ENCODE data around the gene FAM76B. TPM values are rescaled to one million over a fixed set of nuclear protein-coding genes. Genes with fewer than 3 reads are reported as not detected.

FAM76B gene
- total and polyA plus RNA-seq, 2 of the 13 experiments (the other 11 are each of a cell fraction or from before 2014, with no cell fraction given): 20.2 to 24.2 TPM

DNA sequence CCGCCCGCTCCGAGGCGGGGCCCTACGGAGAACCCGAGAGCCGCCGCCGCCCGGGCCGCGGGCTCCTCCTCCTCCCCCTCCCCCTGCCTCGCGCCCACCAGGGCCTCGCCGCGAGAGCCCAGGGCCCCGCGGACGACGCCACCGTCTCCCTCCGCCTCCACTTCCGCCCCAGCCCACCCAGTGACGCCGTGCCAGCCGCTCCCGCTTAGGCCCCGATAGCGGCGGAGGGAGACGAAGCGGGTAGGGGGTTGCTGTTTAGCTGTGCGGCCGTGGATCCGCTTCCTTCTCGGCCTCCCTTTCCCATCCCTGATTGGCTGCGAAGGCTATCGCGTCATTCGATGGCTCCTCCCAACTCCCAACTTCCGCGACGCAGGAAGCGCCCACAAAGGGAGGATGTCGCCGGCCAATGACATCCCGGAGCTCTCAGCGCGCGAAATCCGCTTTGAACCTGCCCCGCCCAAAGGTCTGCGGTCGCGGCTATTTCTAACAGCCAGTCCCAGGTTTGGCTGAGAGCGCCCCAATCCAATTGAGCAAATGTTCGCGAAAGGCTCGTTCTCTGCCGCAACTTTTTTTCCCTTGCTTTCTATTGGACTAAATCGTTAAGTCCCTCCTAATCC is at the start of gene FAM76B (continued):
- TF ChIP-seq NR2C2 (CRISPR knock-in tag; IDR thresholded peaks at IDR 0.05; ENCODE audit: borderline replicate concordance): peak; percentile 83

DNA sequence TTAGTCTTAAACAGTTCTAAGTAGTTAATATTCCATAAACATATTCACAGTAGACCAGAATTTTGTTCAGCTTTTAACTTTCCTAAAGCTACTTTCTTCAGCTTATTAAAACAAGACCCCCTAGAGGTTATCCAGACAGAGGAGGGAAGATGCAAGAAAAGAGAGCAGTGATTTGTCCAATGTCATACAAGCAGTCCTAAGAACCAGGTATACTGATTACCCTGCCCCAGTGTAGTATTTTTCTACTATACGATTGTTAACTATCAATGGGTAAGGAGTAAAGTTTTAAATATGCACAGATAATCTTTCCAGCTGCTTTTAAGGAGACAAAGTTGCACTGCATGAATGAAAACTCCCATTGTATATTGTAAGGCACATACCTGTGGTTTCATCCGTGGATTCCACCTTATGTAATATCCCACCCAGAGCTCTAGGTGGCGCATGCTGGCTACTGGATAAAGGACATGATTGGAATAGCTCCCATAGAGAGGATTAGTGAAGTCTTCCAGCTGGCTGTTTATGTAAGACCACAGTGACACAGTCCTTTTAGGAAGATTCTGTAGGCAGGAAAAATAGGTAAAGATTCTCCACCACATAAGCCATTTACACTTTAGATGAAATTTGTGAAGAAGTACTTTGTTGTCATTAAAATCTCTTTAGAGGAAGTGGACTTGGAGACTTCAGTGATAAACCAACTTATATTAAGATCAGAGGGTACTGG is 46.3 kb upstream of the FAM76B start:
- no peaks in the 10 kb centered on the region for H4K20me1 ChIP-seq (ENCODE audit: insufficient read depth, low read length)
- DNase-seq (ENCODE audit: low spot score): peak; percentile 84
- ChIA-PET CTCF (ENCODE audit: low intra/inter-chr PET ratio, low total read pairs) (interaction anchor here (0.9 to 1.8 kb wide), 3 partner anchors 507 to 591 kb away, joined by 4 to 13 read pairs (median 8); partner anchors contain the start of gene MAML2), POLR2A (interaction anchor here (0.7 to 1.5 kb wide), 3 partner anchors 45 to 508 kb away, joined by 3 to 4 read pairs (median 3); partner anchors contain the start of genes CEP57 and FAM76B)
- no peak overlapping the region for H3K4me2 ChIP-seq (ENCODE audit: low read depth, low read length)
- in situ Hi-C loops (cut with HindIII; ENCODE audit: extremely low pct_ligation_motif_present, low pct_unique_long_range_greater_than_20kb) (loop anchor here (10.0 kb wide), 2 partner anchors 559 to 589 kb away; partner anchors contain the start of gene JRKL), intact Hi-C loops (cut with micrococcal nuclease; ENCODE audit: unreplicated experiment) (loop anchor here (1.0 to 10.0 kb wide), 5 partner anchors 133 to 590 kb away; partner anchors contain the start of gene MAML2)
- BruUV-seq (replicated peaks): no TSS peak
- 7% methylated on average over 3 of the region's 3 CpGs for WGBS (ENCODE audit: low lambda C conversion rate)
- H2AFZ ChIP-seq (ENCODE audit: low read length): no peak overlapping the region
- H3K9me3 ChIP-seq (ENCODE audit: low read length): no peaks in the 10 kb centered on the region
- peak; percentile 99 for ATAC-seq
- no peak overlapping the region for H3K27ac ChIP-seq (ENCODE audit: extremely low read length, insufficient read depth, low read length)
- H3K36me3 ChIP-seq (replicated peaks in 1 of 2; ENCODE audit: control insufficient read depth in 1 of 2, insufficient read depth in 2 of 2, low read length in 2 of 2): peaks cover 10 to 50% of the 10 kb centered on the region in 2 experiments
- H3K4me3 ChIP-seq (replicated peaks in 1 of 3; ENCODE audit: insufficient read depth in 1 of 3, low read depth in 2 of 3, low read length in 3 of 3): no peak overlapping the region
- H3K27me3 ChIP-seq (ENCODE audit: control insufficient read depth in 1 of 2, insufficient read depth in 2 of 2, low read length in 2 of 2): no peaks in the 10 kb centered on the region
- no peak overlapping the region for H3K9ac ChIP-seq (ENCODE audit: insufficient read depth, low read depth, low read length)
- no peaks in the 10 kb centered on the region for H3K4me1 ChIP-seq (ENCODE audit: insufficient read depth, low read length)
- no peaks in the 10 kb centered on the region for H3K79me2 ChIP-seq (ENCODE audit: insufficient read depth, low read length)
- FAIRE-seq: peak; percentile 50
- no peak for TF ChIP-seq ZNF160 (CRISPR knock-in tag; IDR thresholded peaks at IDR 0.05)
- TF ChIP-seq, protein P1, sequence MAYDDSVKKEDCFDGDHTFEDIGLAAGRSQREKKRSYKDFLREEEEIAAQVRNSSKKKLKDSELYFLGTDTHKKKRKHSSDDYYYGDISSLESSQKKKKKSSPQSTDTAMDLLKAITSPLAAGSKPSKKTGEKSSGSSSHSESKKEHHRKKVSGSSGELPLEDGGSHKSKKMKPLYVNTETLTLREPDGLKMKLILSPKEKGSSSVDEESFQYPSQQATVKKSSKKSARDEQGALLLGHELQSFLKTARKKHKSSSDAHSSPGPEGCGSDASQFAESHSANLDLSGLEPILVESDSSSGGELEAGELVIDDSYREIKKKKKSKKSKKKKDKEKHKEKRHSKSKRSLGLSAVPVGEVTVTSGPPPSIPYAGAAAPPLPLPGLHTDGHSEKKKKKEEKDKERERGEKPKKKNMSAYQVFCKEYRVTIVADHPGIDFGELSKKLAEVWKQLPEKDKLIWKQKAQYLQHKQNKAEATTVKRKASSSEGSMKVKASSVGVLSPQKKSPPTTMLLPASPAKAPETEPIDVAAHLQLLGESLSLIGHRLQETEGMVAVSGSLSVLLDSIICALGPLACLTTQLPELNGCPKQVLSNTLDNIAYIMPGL (CRISPR knock-in tag; IDR thresholded peaks at IDR 0.05; ENCODE audit: borderline replicate concordance in 1 of 2, low read depth in 1 of 2): peak in 1 of 2 experiments; percentile 45; a peak in 1 of 4 replicates
- TF ChIP-seq, protein P2, sequence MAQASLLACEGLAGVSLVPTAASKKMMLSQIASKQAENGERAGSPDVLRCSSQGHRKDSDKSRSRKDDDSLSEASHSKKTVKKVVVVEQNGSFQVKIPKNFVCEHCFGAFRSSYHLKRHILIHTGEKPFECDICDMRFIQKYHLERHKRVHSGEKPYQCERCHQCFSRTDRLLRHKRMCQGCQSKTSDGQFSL (CRISPR knock-in tag; IDR thresholded peaks at IDR 0.05): no peak
- TF ChIP-seq MIXL1 (CRISPR knock-in tag; IDR thresholded peaks at IDR 0.05): peak; percentile 66; the same call in 1 of the 2 replicates
- TF ChIP-seq, protein P3, sequence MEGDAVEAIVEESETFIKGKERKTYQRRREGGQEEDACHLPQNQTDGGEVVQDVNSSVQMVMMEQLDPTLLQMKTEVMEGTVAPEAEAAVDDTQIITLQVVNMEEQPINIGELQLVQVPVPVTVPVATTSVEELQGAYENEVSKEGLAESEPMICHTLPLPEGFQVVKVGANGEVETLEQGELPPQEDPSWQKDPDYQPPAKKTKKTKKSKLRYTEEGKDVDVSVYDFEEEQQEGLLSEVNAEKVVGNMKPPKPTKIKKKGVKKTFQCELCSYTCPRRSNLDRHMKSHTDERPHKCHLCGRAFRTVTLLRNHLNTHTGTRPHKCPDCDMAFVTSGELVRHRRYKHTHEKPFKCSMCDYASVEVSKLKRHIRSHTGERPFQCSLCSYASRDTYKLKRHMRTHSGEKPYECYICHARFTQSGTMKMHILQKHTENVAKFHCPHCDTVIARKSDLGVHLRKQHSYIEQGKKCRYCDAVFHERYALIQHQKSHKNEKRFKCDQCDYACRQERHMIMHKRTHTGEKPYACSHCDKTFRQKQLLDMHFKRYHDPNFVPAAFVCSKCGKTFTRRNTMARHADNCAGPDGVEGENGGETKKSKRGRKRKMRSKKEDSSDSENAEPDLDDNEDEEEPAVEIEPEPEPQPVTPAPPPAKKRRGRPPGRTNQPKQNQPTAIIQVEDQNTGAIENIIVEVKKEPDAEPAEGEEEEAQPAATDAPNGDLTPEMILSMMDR (CRISPR knock-in tag; IDR thresholded peaks at IDR 0.05): peak; percentile 88
- peak; percentile 50 for TF ChIP-seq RBM22 (optimal IDR thresholded peaks at IDR 0.05; ENCODE audit: low read length)
- TF ChIP-seq, protein P4, sequence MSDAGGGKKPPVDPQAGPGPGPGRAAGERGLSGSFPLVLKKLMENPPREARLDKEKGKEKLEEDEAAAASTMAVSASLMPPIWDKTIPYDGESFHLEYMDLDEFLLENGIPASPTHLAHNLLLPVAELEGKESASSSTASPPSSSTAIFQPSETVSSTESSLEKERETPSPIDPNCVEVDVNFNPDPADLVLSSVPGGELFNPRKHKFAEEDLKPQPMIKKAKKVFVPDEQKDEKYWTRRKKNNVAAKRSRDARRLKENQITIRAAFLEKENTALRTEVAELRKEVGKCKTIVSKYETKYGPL (CRISPR knock-in tag; IDR thresholded peaks at IDR 0.05): 0 out of 2 replicates have a peak, but pooled peaks have one; percentile 57
- no peak for TF ChIP-seq NFE2L2 (IDR thresholded peaks at IDR 0.05; ENCODE audit: low read length)
- TF ChIP-seq RAD21 (CRISPR knock-in tag; IDR thresholded peaks at IDR 0.05): peak; percentile 76
- TF ChIP-seq TEAD3 (CRISPR knock-in tag; optimal IDR thresholded peaks at IDR 0.05; ENCODE audit: borderline replicate concordance): peak; percentile 48
- TF ChIP-seq ZNF737 (CRISPR knock-in tag; IDR thresholded peaks at IDR 0.05; ENCODE audit: borderline replicate concordance): no peak
- TF ChIP-seq ZNF383 (CRISPR knock-in tag; IDR thresholded peaks at IDR 0.05; ENCODE audit: borderline replicate concordance): no peak
- TF ChIP-seq, protein P5, sequence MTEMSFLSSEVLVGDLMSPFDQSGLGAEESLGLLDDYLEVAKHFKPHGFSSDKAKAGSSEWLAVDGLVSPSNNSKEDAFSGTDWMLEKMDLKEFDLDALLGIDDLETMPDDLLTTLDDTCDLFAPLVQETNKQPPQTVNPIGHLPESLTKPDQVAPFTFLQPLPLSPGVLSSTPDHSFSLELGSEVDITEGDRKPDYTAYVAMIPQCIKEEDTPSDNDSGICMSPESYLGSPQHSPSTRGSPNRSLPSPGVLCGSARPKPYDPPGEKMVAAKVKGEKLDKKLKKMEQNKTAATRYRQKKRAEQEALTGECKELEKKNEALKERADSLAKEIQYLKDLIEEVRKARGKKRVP (CRISPR knock-in tag; IDR thresholded peaks at IDR 0.05): no peak
- no peak for TF ChIP-seq ZSCAN22 (CRISPR knock-in tag; IDR thresholded peaks at IDR 0.05)
